Measurements from ENCODE around the gene ZBED6.

GRCh38 chr1:203769505-203770343, 25.7 kb upstream of the ZBED6 start:
- TF ChIP-seq, protein P1, sequence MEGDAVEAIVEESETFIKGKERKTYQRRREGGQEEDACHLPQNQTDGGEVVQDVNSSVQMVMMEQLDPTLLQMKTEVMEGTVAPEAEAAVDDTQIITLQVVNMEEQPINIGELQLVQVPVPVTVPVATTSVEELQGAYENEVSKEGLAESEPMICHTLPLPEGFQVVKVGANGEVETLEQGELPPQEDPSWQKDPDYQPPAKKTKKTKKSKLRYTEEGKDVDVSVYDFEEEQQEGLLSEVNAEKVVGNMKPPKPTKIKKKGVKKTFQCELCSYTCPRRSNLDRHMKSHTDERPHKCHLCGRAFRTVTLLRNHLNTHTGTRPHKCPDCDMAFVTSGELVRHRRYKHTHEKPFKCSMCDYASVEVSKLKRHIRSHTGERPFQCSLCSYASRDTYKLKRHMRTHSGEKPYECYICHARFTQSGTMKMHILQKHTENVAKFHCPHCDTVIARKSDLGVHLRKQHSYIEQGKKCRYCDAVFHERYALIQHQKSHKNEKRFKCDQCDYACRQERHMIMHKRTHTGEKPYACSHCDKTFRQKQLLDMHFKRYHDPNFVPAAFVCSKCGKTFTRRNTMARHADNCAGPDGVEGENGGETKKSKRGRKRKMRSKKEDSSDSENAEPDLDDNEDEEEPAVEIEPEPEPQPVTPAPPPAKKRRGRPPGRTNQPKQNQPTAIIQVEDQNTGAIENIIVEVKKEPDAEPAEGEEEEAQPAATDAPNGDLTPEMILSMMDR (IDR thresholded peaks at IDR 0.05; ENCODE audit: low read depth, low read length): no peak
- TF ChIP-seq EZH2phosphoT487 (IDR thresholded peaks at IDR 0.05; ENCODE audit: low read depth): no peak
